Neural cell (in vitro differentiated cells): Measurements from ENCODE around the gene SPATA32. TPM values are rescaled to one million over a fixed set of nuclear protein-coding genes. Genes with fewer than 3 reads are reported as not detected.

Experiments used
- H2AFZ ChIP-seq: fragments of 200-600, 300-800 bp; sonication (generic), shearing (Covaris generic); 2 replicates; pipeline ENCODE4 v1.6.0; 2014; ENCODE audit warnings: low read depth, mild to moderate bottlenecking, antibody characterized with exemption, low read length, moderate library complexity
- H3F3A ChIP-seq: fragments of 200-600 bp; shearing (Covaris generic); 2 replicates; pipeline ENCODE4 v1.6.1; 2016; ENCODE audit warnings: mild to moderate bottlenecking, moderate library complexity, mixed read lengths, antibody characterized with exemption, low read length; ENCODE audit not compliant: insufficient read depth, poor library complexity, severe bottlenecking
- H3K27ac ChIP-seq: fragments of 200-600, 300-800 bp; sonication (generic), shearing (Covaris generic); 2 replicates; pipeline ENCODE4 v1.5.1; 2014; ENCODE audit warnings: mild to moderate bottlenecking, low read length, moderate library complexity
- H3K27me3 ChIP-seq: fragments of 300-800, 200-600 bp; sonication (generic), shearing (Covaris generic); 2 replicates; pipeline ENCODE4 v1.6.0; 2014; ENCODE audit warnings: mild to moderate bottlenecking, low read depth, low read length, moderate library complexity; ENCODE audit not compliant: insufficient read depth
- H3K36me3 ChIP-seq: fragments of 300-800, 200-600 bp; sonication (generic), shearing (Covaris generic); 2 replicates; pipeline ENCODE4 v1.5.1; 2014; ENCODE audit warnings: mild to moderate bottlenecking, antibody characterized with exemption, low read length, moderate library complexity; ENCODE audit not compliant: insufficient read depth
- H3K4me2 ChIP-seq: fragments of 300-800, 200-600 bp; sonication (generic), shearing (Covaris generic); 2 replicates; pipeline ENCODE4 v1.6.0; 2014; ENCODE audit warnings: mild to moderate bottlenecking, low read length
- H3K4me3 ChIP-seq: fragments of 300-800, 200-600 bp; sonication (generic), shearing (Covaris generic); 2 replicates; pipeline ENCODE4 v1.5.1; 2014; ENCODE audit warnings: mild to moderate bottlenecking, low read length, moderate library complexity
- H3K79me2 ChIP-seq: fragments of 200-600 bp; shearing (Covaris generic); replicated peaks from 2 replicates; pipeline ENCODE4 v1.6.0; 2014; ENCODE audit warnings: mild to moderate bottlenecking, low read length, moderate library complexity; ENCODE audit not compliant: insufficient read depth
- H3K9ac ChIP-seq: fragments of 300-800, 200-600 bp; sonication (generic), shearing (Covaris generic); 2 replicates; pipeline ENCODE4 v1.6.1; 2016; ENCODE audit warnings: mild to moderate bottlenecking, low read length, mixed read lengths
- H3K9me2 ChIP-seq: fragments of 200-600 bp; shearing (Covaris generic); 2 replicates; pipeline ENCODE4 v1.6.1; 2016; ENCODE audit warnings: mild to moderate bottlenecking, low read length, mixed read lengths; ENCODE audit not compliant: insufficient read depth
- H3K9me3 ChIP-seq: fragments of 200-600, 300-800 bp; sonication (generic), shearing (Covaris generic); 2 replicates; pipeline ENCODE4 v1.6.1; 2016; ENCODE audit warnings: mild to moderate bottlenecking, mixed run types, low read length, moderate library complexity, mixed read lengths
- H4K20me1 ChIP-seq: fragments of 200-600 bp; shearing (Covaris generic); 2 replicates; pipeline ENCODE4 v1.6.1; 2016; ENCODE audit warnings: mild to moderate bottlenecking, mixed run types; ENCODE audit not compliant: insufficient read depth
- EP300 ChIP-seq: fragments of 450-650 bp; conservative IDR thresholded peaks from 2 replicates; pipeline ENCODE4 v1.6.1; 2014; ENCODE audit warnings: antibody characterized with exemption, mild to moderate bottlenecking, moderate library complexity; ENCODE audit not compliant: poor library complexity, severe bottlenecking
- EZH2 ChIP-seq: fragments of 200-600, 300-800 bp; shearing (Covaris generic), sonication (generic); IDR thresholded peaks from 2 replicates; pipeline ENCODE4 v1.6.1; 2014; ENCODE audit warnings: antibody characterized with exemption, low read length, borderline replicate concordance, mild to moderate bottlenecking; ENCODE audit not compliant: insufficient read depth, poor library complexity, severe bottlenecking
- MXI1 ChIP-seq: fragments of 450-650 bp; conservative IDR thresholded peaks from 2 replicates; pipeline ENCODE4 v1.6.1; 2014; ENCODE audit warnings: antibody characterized with exemption, mild to moderate bottlenecking; ENCODE audit not compliant: poor library complexity, severe bottlenecking
- POLR2AphosphoS5 ChIP-seq: IDR thresholded peaks from 2 replicates; pipeline ENCODE4 v1.6.1; 2012
- RAD21 ChIP-seq: fragments of 450-650 bp; conservative IDR thresholded peaks from 2 replicates; pipeline ENCODE4 v1.6.1; 2014; ENCODE audit warnings: antibody characterized with exemption, mild to moderate bottlenecking, moderate library complexity
- SMC3 ChIP-seq: fragments of 450-650 bp; conservative IDR thresholded peaks from 2 replicates; pipeline ENCODE4 v1.6.1; 2014; ENCODE audit warnings: antibody characterized with exemption, mild to moderate bottlenecking, moderate library complexity; ENCODE audit not compliant: poor library complexity
- TAF1 ChIP-seq: IDR thresholded peaks from 2 replicates; pipeline ENCODE4 v1.6.1; 2012; ENCODE audit warnings: low read depth
- polyA plus RNA-seq: library from polyadenylated mRNA; depleted of rRNA; stranded (reverse); fragments of >200 nt; gene quantifications from 2 replicates; pipeline ENCODE4 v1.2.3, GENCODE V29; 2014
- TF ChIP-seq, protein P1 (sequence below): IDR thresholded peaks from 2 replicates; pipeline ENCODE4 v1.6.1; 2012; ENCODE audit warnings: borderline replicate concordance
- TF ChIP-seq, protein P2 (sequence below): fragments of 450-650 bp; IDR thresholded peaks from 2 replicates; pipeline ENCODE4 v1.5.1; 2014; ENCODE audit warnings: antibody characterized with exemption, mild to moderate bottlenecking, moderate library complexity; ENCODE audit not compliant: poor library complexity, severe bottlenecking

SPATA32 gene
- polyA plus RNA-seq, 1 donor from 2014 or later: not detected

DNA sequence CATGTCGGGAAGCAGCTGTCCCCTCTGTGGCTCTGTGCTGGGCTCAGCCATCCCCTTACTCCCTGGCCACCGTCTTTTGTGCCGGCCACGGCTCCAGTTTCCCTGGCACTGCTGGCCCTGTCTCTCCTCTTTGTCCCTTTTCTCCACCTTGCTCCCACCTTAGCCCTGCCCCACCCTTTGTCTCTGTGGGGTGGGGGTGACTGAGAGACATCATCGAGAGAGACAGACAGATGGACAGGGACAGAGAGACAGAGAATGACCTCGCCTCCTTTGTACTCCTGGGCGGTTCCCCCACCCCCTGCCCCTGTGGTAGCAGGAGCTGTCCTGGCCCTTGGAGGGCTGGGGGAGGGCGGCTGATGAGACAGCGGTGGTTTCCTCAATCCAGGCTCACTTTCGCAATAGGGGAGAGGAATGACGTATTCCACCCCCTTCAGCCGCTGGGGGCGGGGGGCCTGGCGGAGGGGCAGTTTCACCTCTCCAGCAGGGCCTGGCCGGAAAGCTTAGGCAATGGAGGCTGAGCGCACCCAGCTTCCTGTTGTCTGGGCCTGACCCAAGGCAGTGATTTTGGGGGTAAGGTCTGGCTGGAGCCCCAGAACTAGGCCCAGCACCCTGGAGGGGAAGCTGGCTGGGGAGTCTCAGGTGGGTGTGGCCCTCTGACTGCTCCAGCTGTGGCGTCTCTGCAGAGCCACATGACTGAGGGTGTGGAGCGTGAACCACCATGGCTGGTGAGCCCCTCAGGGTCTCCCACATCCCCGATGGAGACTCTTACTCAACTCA lies 32.9 kb downstream of the SPATA32 start:
- no peak overlapping the region for H2AFZ ChIP-seq
- H3K9me3 ChIP-seq: no peaks in the 10 kb centered on the region
- TF ChIP-seq MXI1 (no peak), TAF1 (no peak), POLR2AphosphoS5 (no peak), SMC3 (no peak), EP300 (no peak), EZH2 (no peak), RAD21 (no peak)
- TF ChIP-seq, protein P1, sequence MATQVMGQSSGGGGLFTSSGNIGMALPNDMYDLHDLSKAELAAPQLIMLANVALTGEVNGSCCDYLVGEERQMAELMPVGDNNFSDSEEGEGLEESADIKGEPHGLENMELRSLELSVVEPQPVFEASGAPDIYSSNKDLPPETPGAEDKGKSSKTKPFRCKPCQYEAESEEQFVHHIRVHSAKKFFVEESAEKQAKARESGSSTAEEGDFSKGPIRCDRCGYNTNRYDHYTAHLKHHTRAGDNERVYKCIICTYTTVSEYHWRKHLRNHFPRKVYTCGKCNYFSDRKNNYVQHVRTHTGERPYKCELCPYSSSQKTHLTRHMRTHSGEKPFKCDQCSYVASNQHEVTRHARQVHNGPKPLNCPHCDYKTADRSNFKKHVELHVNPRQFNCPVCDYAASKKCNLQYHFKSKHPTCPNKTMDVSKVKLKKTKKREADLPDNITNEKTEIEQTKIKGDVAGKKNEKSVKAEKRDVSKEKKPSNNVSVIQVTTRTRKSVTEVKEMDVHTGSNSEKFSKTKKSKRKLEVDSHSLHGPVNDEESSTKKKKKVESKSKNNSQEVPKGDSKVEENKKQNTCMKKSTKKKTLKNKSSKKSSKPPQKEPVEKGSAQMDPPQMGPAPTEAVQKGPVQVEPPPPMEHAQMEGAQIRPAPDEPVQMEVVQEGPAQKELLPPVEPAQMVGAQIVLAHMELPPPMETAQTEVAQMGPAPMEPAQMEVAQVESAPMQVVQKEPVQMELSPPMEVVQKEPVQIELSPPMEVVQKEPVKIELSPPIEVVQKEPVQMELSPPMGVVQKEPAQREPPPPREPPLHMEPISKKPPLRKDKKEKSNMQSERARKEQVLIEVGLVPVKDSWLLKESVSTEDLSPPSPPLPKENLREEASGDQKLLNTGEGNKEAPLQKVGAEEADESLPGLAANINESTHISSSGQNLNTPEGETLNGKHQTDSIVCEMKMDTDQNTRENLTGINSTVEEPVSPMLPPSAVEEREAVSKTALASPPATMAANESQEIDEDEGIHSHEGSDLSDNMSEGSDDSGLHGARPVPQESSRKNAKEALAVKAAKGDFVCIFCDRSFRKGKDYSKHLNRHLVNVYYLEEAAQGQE: no peak
- TF ChIP-seq, protein P2, sequence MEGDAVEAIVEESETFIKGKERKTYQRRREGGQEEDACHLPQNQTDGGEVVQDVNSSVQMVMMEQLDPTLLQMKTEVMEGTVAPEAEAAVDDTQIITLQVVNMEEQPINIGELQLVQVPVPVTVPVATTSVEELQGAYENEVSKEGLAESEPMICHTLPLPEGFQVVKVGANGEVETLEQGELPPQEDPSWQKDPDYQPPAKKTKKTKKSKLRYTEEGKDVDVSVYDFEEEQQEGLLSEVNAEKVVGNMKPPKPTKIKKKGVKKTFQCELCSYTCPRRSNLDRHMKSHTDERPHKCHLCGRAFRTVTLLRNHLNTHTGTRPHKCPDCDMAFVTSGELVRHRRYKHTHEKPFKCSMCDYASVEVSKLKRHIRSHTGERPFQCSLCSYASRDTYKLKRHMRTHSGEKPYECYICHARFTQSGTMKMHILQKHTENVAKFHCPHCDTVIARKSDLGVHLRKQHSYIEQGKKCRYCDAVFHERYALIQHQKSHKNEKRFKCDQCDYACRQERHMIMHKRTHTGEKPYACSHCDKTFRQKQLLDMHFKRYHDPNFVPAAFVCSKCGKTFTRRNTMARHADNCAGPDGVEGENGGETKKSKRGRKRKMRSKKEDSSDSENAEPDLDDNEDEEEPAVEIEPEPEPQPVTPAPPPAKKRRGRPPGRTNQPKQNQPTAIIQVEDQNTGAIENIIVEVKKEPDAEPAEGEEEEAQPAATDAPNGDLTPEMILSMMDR: no peak
- H3K4me3 ChIP-seq: no peak overlapping the region
- H3K27ac ChIP-seq: no peak overlapping the region
- no peaks in the 10 kb centered on the region for H3F3A ChIP-seq
- H3K79me2 ChIP-seq: no peaks in the 10 kb centered on the region
- H3K9me2 ChIP-seq: no peaks in the 10 kb centered on the region
- H3K27me3 ChIP-seq: peaks cover 3% of the 10 kb centered on the region
- no peaks in the 10 kb centered on the region for H4K20me1 ChIP-seq
- H3K4me2 ChIP-seq: no peak overlapping the region
- H3K36me3 ChIP-seq: no peaks in the 10 kb centered on the region
- no peak overlapping the region for H3K9ac ChIP-seq

DNA sequence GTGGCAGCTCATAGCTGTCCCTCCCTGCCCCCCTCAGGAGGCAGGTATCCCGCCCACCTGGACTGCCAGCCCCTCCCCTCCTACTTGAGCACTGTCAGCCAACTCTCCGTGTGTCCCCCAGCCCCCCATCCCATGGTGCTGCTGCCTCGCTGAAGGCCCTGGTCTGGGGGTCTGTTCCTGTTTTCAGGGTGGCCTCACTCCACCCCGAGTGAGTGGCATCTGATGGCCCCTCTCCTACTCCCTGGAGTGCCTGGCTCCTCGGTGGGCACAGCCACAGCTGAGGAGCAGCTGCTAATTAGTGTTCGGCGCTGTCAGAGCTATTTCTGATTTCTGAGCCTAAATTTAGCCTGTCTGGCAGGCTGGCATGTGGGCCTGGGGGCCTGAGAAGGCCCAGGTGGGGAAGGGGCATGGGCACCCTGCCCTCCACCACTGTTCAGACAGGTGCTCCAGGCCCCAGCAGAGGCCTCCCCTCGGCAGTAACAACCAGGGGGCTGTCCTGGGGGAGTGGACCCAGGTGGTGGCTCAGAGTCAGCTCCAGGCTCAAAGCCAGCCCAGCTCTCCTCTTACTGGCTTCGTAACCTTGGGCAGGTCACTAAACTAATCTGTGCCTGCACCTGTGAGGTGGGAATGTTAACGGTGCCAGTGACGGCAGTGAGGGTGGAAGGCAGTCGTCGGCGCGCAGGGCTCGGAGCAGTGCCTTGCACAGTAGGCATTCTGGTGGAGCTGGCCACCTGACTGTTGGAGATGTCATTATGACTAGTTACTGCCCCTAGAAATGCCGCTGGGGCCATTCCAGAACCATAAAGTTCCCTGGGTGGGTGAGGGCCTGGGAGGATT lies 33.8 kb downstream of the SPATA32 start:
- Histone ChIP-seq H4K20me1 (no peaks in the 10 kb centered on the region), H3K27me3 (peaks cover 11% of the 10 kb centered on the region), H3K36me3 (no peaks in the 10 kb centered on the region), H3K9me2 (no peaks in the 10 kb centered on the region), H3K9ac (no peak overlapping the region), H3F3A (no peaks in the 10 kb centered on the region), H3K79me2 (no peaks in the 10 kb centered on the region), H3K27ac (no peak overlapping the region), H3K9me3 (no peaks in the 10 kb centered on the region), H3K4me3 (no peak overlapping the region), H2AFZ (no peak overlapping the region), H3K4me2 (no peak overlapping the region)
- TF ChIP-seq POLR2AphosphoS5 (no peak), EP300 (no peak), SMC3 (no peak), MXI1 (no peak), EZH2 (no peak), RAD21 (no peak), TAF1 (no peak)
- TF ChIP-seq, protein P2: no peak
- TF ChIP-seq, protein P1: no peak
